HL-60 (cell line): Measurements from ENCODE around the gene DACT2.

Source experiments
- CTCF ChIP-seq: IDR thresholded peaks from one replicate; pipeline ENCODE4 v1.5.1; 2011; ENCODE audit warnings: low read length, control low read depth, inconsistent platforms; ENCODE audit not compliant: insufficient read depth
- GABPA ChIP-seq: IDR thresholded peaks from 2 replicates; pipeline ENCODE4 v1.6.1; 2012; ENCODE audit warnings: low read depth
- POLR2AphosphoS5 ChIP-seq: IDR thresholded peaks from 2 replicates; pipeline ENCODE4 v1.6.1; 2012; ENCODE audit warnings: low read depth
- SPI1 ChIP-seq: IDR thresholded peaks from 2 replicates; pipeline ENCODE4 v1.6.1; 2012; ENCODE audit warnings: low read depth, mild to moderate bottlenecking, borderline replicate concordance
- TF ChIP-seq, protein P1 (sequence below): IDR thresholded peaks from 2 replicates; pipeline ENCODE4 v1.6.1; 2012; ENCODE audit warnings: low read depth; ENCODE audit not compliant: insufficient replicate concordance

GRCh38 chr6:168277274-168277669 lies 42.3 kb downstream of the DACT2 start:
- TF ChIP-seq, protein P1, sequence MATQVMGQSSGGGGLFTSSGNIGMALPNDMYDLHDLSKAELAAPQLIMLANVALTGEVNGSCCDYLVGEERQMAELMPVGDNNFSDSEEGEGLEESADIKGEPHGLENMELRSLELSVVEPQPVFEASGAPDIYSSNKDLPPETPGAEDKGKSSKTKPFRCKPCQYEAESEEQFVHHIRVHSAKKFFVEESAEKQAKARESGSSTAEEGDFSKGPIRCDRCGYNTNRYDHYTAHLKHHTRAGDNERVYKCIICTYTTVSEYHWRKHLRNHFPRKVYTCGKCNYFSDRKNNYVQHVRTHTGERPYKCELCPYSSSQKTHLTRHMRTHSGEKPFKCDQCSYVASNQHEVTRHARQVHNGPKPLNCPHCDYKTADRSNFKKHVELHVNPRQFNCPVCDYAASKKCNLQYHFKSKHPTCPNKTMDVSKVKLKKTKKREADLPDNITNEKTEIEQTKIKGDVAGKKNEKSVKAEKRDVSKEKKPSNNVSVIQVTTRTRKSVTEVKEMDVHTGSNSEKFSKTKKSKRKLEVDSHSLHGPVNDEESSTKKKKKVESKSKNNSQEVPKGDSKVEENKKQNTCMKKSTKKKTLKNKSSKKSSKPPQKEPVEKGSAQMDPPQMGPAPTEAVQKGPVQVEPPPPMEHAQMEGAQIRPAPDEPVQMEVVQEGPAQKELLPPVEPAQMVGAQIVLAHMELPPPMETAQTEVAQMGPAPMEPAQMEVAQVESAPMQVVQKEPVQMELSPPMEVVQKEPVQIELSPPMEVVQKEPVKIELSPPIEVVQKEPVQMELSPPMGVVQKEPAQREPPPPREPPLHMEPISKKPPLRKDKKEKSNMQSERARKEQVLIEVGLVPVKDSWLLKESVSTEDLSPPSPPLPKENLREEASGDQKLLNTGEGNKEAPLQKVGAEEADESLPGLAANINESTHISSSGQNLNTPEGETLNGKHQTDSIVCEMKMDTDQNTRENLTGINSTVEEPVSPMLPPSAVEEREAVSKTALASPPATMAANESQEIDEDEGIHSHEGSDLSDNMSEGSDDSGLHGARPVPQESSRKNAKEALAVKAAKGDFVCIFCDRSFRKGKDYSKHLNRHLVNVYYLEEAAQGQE = no peak
- TF ChIP-seq CTCF (no peak), POLR2AphosphoS5 (no peak), GABPA (no peak), SPI1 (no peak)
